Small intestine (tissue), 7 donors: ENCODE measurements around the gene BLM. TPM values are rescaled to one million over a fixed set of nuclear protein-coding genes. Genes with fewer than 3 reads are reported as not detected.

Experiments used
- DNase-seq, 2 donors: peaks; one replicate each; pipeline versions ENCODE4 v3.0.0 to v3.0.0-alpha.2; 2013
- FAIRE-seq: peaks from 2 replicates; lab custom pipeline; 2012; peaks lifted over from hg19 to GRCh38; lab: Jason Lieb, UNC
- H3K27ac ChIP-seq, 3 donors: one replicate each; pipeline ENCODE4 v1.5.1; 2013; ENCODE audit warnings: low read length in 2 of 3, mild to moderate bottlenecking in 2 of 3, control low read depth in 1 of 3, inconsistent platforms in 1 of 3, low read depth in 1 of 3, moderate library complexity in 1 of 3
- H3K27me3 ChIP-seq, 3 donors: one replicate each; pipeline ENCODE4 v1.6.1; 2013; ENCODE audit warnings: low read length in 3 of 3, inconsistent platforms in 1 of 3; ENCODE audit not compliant: control insufficient read depth in 3 of 3, insufficient read depth in 3 of 3
- H3K36me3 ChIP-seq, 3 donors: one replicate each; pipeline ENCODE4 v1.6.1; 2013; ENCODE audit warnings: low read length in 3 of 3, inconsistent platforms in 1 of 3, low read depth in 1 of 3, mild to moderate bottlenecking in 1 of 3, moderate library complexity in 1 of 3; ENCODE audit not compliant: control insufficient read depth in 3 of 3, insufficient read depth in 2 of 3
- H3K4me1 ChIP-seq, 3 donors: one replicate each; pipeline ENCODE4 v1.6.1; 2013; ENCODE audit warnings: low read length in 2 of 3, inconsistent platforms in 1 of 3, low read depth in 1 of 3, mild to moderate bottlenecking in 1 of 3, moderate library complexity in 1 of 3; ENCODE audit not compliant: control insufficient read depth in 3 of 3, insufficient read depth in 2 of 3
- H3K4me3 ChIP-seq, 3 donors: one replicate each; pipeline ENCODE4 v1.5.1; 2013; ENCODE audit warnings: low read length in 3 of 3, control low read depth in 1 of 3, inconsistent platforms in 1 of 3, low read depth in 1 of 3, mild to moderate bottlenecking in 1 of 3, moderate library complexity in 1 of 3
- H3K9me3 ChIP-seq, 2 donors: one replicate each; pipeline ENCODE4 v1.6.1; 2013; ENCODE audit warnings: low read depth in 1 of 2, low read length in 1 of 2; ENCODE audit not compliant: control insufficient read depth in 2 of 2, insufficient read depth in 1 of 2
- WGBS, 3 donors: extraction: QIAGEN DNeasy Blood & Tissue Kit; methylation state at CpG; one replicate each; pipeline ENCODE4 v1.1.7; 2013; 5-methylcytosine and 5-hydroxymethylcytosine counted together
- polyA plus RNA-seq, 4 donors: library from polyadenylated mRNA; stranded (reverse) in 3 of 4; unstranded in 1 of 4; fragments of 200-250 nt in 3 of 4; fragments of 120-200 nt in 1 of 4; gene quantifications; one replicate each; pipeline versions ENCODE4 v1.2.1 to v1.2.3, GENCODE V29; 2013
- donor health status: healthy with polysubstance abuse.
- donor health status: control.
- donor health status: control.
- donor health status: Bipolar disorder and iron deficiency.
- donor health status: healthy.

BLM gene
- polyA plus RNA-seq, 4 donors: 1.6 to 4.8 (median 3.3) TPM

GRCh38 chr15:90751300-90751825, 34.2 kb downstream of the BLM start:
- no peaks in the 10 kb centered on the region for H3K4me1 ChIP-seq
- H3K27ac ChIP-seq: no peak overlapping the region
- no peak for DNase-seq
- whole genome bisulfite sequencing, 3 donors: 31 to 66% (median 49%) methylated on average over 8 of the region's 8 CpGs
- no peak for FAIRE-seq
- no peaks in the 10 kb centered on the region for H3K27me3 ChIP-seq
- no peaks in the 10 kb centered on the region for H3K9me3 ChIP-seq
- no peak overlapping the region for H3K4me3 ChIP-seq
- no peaks in the 10 kb centered on the region for H3K36me3 ChIP-seq

- WGBS, 3 donors: 82 to 84% (median 84%) methylated on average over 2 of the region's 2 CpGs
- FAIRE-seq: no peak
- Histone ChIP-seq H3K27me3 (no peaks in the 10 kb centered on the region), H3K9me3 (no peaks in the 10 kb centered on the region), H3K4me1 (peaks cover 0 to 2% (median 0%) of the 10 kb centered on the region in 3 donors), H3K4me3 (no peak overlapping the region), H3K27ac (no peak overlapping the region), H3K36me3 (no peaks in the 10 kb centered on the region)
- no peak for DNase-seq
Measured at GRCh38 chr15:90756916-90757315, 39.8 kb downstream of the BLM start.

DNA sequence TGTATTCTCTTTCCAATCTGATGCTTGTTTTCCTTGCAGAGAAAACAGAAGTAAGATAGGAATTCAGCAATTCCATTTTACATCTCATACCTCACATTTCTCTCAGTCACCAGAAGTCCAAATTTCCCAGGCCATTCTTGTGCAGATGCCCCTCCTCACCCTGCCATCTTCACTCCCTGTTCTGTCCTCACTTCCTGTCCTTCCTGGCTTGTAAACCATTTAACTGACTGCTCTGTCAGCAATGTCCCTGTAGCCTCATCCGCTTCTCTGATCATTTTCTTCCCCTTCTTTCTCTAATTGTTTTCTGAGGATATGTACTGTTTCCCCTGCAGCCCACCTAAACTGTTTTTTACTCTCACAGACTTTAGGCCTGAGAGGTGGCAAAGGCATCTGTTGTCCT, 40.3 kb downstream of the BLM start:
- H3K4me3 ChIP-seq: no peak overlapping the region
- FAIRE-seq: no peak
- 89 to 100% (median 95%) methylated on average over 1 of the region's 1 CpG for WGBS, 3 donors

DNA sequence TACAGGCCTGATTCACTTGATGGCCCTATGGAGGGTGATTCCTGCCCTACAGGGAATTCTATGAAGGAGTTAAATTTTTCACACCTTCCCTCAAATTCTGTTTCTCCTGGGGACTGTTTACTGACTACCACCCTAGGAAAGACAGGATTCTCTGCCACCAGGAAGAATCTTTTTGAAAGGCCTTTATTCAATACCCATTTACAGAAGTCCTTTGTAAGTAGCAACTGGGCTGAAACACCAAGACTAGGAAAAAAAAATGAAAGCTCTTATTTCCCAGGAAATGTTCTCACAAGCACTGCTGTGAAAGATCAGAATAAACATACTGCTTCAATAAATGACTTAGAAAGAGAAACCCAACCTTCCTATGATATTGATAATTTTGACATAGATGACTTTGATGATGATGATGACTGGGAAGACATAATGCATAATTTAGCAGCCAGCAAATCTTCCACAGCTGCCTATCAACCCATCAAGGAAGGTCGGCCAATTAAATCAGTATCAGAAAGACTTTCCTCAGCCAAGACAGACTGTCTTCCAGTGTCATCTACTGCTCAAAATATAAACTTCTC, 43.6 kb downstream of the BLM start:
- no peak for FAIRE-seq
- no peak for DNase-seq
- Histone ChIP-seq H3K9me3 (no peaks in the 10 kb centered on the region), H3K27ac (no peak overlapping the region), H3K27me3 (no peaks in the 10 kb centered on the region), H3K36me3 (peaks cover 0 to 3% (median 0%) of the 10 kb centered on the region in 3 donors), H3K4me1 (peaks cover 0 to 2% (median 0%) of the 10 kb centered on the region in 3 donors), H3K4me3 (no peak overlapping the region)
- WGBS, 3 donors: 82 to 92% (median 88%) methylated on average over 1 of the region's 1 CpG

More for the DNA sequence above, 40.3 kb downstream of the BLM start:
- H3K4me1 ChIP-seq: peaks cover 0 to 2% (median 0%) of the 10 kb centered on the region in 3 donors
- H3K36me3 ChIP-seq: peaks cover 0 to 2% (median 0%) of the 10 kb centered on the region in 3 donors
- no peaks in the 10 kb centered on the region for H3K27me3 ChIP-seq
- peak overlapping the region in 1 of 3 donors; percentile 20 for H3K27ac ChIP-seq
- no peak for DNase-seq
- H3K9me3 ChIP-seq: no peaks in the 10 kb centered on the region

GRCh38 chr15:90761629-90762028, 44.5 kb downstream of the BLM start:
- Histone ChIP-seq H3K4me1 (peaks cover 0 to 2% (median 0%) of the 10 kb centered on the region in 3 donors), H3K27me3 (no peaks in the 10 kb centered on the region), H3K36me3 (peaks cover 0 to 5% (median 0%) of the 10 kb centered on the region in 3 donors), H3K27ac (no peak overlapping the region), H3K9me3 (no peaks in the 10 kb centered on the region), H3K4me3 (no peak overlapping the region)
- FAIRE-seq: no peak
- WGBS, 3 donors: 98 to 99% (median 98%) methylated on average over 3 of the region's 3 CpGs
- DNase-seq: no peak

DNA sequence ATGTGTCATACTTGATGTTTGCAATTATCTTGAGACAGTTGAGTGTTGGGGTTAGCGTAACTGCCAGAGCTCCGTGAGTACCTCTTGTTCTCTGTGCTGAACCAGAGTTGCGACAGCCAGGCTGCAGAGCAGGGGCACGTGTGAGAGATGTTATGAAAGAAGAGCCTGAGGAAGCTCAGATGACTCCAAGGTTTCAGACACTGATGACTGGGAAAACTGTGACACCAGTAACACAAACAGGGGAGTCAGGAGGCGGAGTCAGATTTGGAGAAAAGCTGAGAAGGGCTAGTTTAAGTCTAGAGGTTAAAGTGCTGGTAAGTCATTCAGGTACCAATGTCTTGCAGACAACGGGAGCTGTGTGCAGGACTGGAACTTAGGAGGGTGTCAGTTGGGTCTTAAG, 45.0 kb downstream of the BLM start:
- no peak for FAIRE-seq
- peaks cover 0 to 2% (median 0%) of the 10 kb centered on the region in 3 donors for H3K4me1 ChIP-seq

DNA sequence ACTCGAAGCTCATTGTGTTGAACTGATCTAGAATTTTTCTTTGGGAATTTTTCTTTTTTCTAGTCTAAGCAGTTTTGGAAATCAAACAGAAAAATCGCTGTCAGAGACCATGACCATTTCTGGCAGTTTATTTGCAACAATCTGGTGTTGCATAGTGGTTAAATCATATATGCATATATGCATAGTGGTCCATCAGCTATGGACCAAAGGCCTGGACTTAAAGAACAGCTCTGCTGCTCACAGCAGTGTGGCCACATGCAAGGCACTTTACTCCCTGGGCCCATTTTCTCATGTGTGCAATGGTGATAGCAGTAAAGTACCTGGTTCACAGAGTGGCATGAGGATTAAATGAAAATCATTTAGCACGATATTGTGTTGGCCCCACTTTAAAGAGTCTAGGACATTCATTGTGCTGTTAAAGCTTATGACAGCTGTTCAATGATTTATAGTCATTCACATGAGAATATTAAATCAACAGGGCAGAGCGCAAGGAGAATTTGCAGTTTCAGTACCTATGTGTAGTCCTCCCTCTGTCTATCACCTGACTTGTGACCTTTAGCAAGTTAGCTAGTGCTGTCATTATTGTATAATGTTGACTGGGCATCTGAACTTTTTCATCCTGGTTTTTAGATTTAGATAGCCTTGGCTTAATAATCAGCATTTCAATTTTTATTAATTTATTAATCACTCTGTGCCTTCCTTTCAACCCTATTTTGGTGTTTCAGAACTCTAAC, 46.4 kb downstream of the BLM start:
- H3K4me3 ChIP-seq: no peak overlapping the region
- FAIRE-seq (no peak), DNase-seq (peak in 1 of 2 donors; percentile 44)
- no peaks in the 10 kb centered on the region for H3K9me3 ChIP-seq
- peaks cover 0 to 2% (median 0%) of the 10 kb centered on the region in 3 donors for H3K4me1 ChIP-seq
- H3K36me3 ChIP-seq: peaks cover 0 to 5% (median 0%) of the 10 kb centered on the region in 3 donors
- H3K27ac ChIP-seq: peak overlapping the region in 1 of 3 donors; percentile 6
- H3K27me3 ChIP-seq: no peaks in the 10 kb centered on the region
- WGBS, 3 donors: 72 to 84% (median 82%) methylated on average over 4 of the region's 4 CpGs

More for the DNA sequence above, 45.0 kb downstream of the BLM start:
- no peak overlapping the region for H3K27ac ChIP-seq
- no peaks in the 10 kb centered on the region for H3K9me3 ChIP-seq
- H3K4me3 ChIP-seq: no peak overlapping the region
- DNase-seq: no peak
- H3K27me3 ChIP-seq: no peaks in the 10 kb centered on the region
- 88 to 91% (median 91%) methylated on average over 6 of the region's 6 CpGs for whole genome bisulfite sequencing, 3 donors
- H3K36me3 ChIP-seq: peaks cover 0 to 5% (median 0%) of the 10 kb centered on the region in 3 donors

DNA sequence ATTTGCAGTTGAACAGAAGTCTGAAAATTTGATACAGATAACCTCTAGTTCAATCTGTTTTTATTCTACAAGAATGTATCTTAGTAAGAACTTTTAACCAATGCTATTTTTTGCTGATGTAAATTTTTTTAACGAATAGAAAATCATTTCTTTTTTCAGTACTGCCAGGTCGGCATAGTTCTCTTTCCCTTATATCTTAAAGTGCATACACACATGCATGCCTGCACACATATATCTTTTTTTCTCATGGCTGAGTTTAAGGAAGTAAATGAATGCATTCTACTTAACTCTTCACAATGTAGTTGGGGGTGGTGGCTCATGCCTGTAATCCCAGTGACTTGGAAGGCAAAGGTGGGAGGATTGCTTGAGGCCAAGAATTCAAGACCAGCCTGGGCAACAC, 48.4 kb downstream of the BLM start:
- Histone ChIP-seq H3K27me3 (no peaks in the 10 kb centered on the region), H3K9me3 (no peaks in the 10 kb centered on the region), H3K27ac (no peak overlapping the region), H3K4me1 (no peaks in the 10 kb centered on the region), H3K36me3 (peaks cover 0 to 9% (median 0%) of the 10 kb centered on the region in 3 donors), H3K4me3 (no peak overlapping the region)
- DNase-seq: no peak
- no peak for FAIRE-seq
- 83 to 93% (median 92%) methylated on average over 2 of the region's 2 CpGs for WGBS, 3 donors
